ENCODE data around the gene CNR2.

GRCh38 chr1:23845163-23845562 is 68.0 kb downstream of the CNR2 start:
- TF ChIP-seq, protein P1, sequence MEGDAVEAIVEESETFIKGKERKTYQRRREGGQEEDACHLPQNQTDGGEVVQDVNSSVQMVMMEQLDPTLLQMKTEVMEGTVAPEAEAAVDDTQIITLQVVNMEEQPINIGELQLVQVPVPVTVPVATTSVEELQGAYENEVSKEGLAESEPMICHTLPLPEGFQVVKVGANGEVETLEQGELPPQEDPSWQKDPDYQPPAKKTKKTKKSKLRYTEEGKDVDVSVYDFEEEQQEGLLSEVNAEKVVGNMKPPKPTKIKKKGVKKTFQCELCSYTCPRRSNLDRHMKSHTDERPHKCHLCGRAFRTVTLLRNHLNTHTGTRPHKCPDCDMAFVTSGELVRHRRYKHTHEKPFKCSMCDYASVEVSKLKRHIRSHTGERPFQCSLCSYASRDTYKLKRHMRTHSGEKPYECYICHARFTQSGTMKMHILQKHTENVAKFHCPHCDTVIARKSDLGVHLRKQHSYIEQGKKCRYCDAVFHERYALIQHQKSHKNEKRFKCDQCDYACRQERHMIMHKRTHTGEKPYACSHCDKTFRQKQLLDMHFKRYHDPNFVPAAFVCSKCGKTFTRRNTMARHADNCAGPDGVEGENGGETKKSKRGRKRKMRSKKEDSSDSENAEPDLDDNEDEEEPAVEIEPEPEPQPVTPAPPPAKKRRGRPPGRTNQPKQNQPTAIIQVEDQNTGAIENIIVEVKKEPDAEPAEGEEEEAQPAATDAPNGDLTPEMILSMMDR (IDR thresholded peaks at IDR 0.05): no peak
- TF ChIP-seq POLR2A (IDR thresholded peaks at IDR 0.05) (no peak), EP300 (IDR thresholded peaks at IDR 0.05) (no peak)

All from gastroesophageal sphincter (tissue), 3 donors.